ENCODE data around the gene MYT1. TPM values are rescaled to one million over a fixed set of nuclear protein-coding genes. Genes with fewer than 3 reads are reported as not detected.
"Not testable (repeated sequence)": the region's sequence is repeated elsewhere in the genome, so short reads cannot be mapped to it uniquely, and the experiment has no call there.

MYT1 gene
- total RNA-seq, 1 experiment from 2014 or later: 0.22 TPM

GRCh38 chr20:64116016-64116415 is 48.2 kb upstream of the MYT1 start:
- CTCF ChIA-PET: no interaction called here
- ATAC-seq: no peak
- no peak overlapping the region for H3K9ac ChIP-seq (ENCODE audit: low read length)

GRCh38 chr20:64116541-64117431 is 47.5 kb upstream of the MYT1 start:
- no peak overlapping the region for H3K4me2 ChIP-seq (ENCODE audit: low read length)
- no peaks in the 10 kb centered on the region for H3K79me2 ChIP-seq (ENCODE audit: low read length)
- no peak overlapping the region for H3K9ac ChIP-seq (ENCODE audit: low read length)
- H3F3A ChIP-seq (ENCODE audit: low read length, unreplicated experiment): no peaks in the 10 kb centered on the region
- no peak overlapping the region for H3K27ac ChIP-seq (ENCODE audit: low read length)
- CTCF ChIA-PET: no interaction called here
- no peaks in the 10 kb centered on the region for H3K9me3 ChIP-seq (ENCODE audit: low read length)
- H3K27me3 ChIP-seq (ENCODE audit: low read length): no peaks in the 10 kb centered on the region
- no peak overlapping the region for H3K4me3 ChIP-seq (ENCODE audit: low read length)
- ATAC-seq (no peak), DNase-seq (no peak)
- H3K9me2 ChIP-seq (replicated peaks; ENCODE audit: low read length): no peaks in the 10 kb centered on the region
- H3K4me1 ChIP-seq (ENCODE audit: insufficient read depth, low read length): no peaks in the 10 kb centered on the region; the same call in 1 of the 2 replicates
- TF ChIP-seq EZH2 (IDR thresholded peaks at IDR 0.05; ENCODE audit: low read length, unreplicated experiment) (no peak), CTCF (conservative IDR thresholded peaks at IDR 0.05; ENCODE audit: low read depth, low read length) (no peak), EZH2phosphoT487 (IDR thresholded peaks at IDR 0.05; ENCODE audit: borderline replicate concordance, low read length) (no peak)
- intact Hi-C loops (cut with micrococcal nuclease): no loop called here
- POLR2A ChIA-PET (ENCODE audit: unreplicated experiment): interaction anchor here (0.6 kb wide), 1 partner anchor 143 kb away, joined by 10 read pairs; no protein-coding TSS in a partner anchor
- H4K20me1 ChIP-seq (ENCODE audit: low read length): no peaks in the 10 kb centered on the region
- BruUV-seq (replicated peaks): no TSS peak
- H3K36me3 ChIP-seq (ENCODE audit: low read depth, low read length): no peaks in the 10 kb centered on the region
- no peak overlapping the region for H2AFZ ChIP-seq (ENCODE audit: low read length)

More at GRCh38 chr20:64116016-64116415, 48.2 kb upstream of the MYT1 start:
- DNase-seq: no peak
- Histone ChIP-seq H3K9me3 (ENCODE audit: low read length) (no peaks in the 10 kb centered on the region), H3K4me1 (ENCODE audit: insufficient read depth, low read length) (no peaks in the 10 kb centered on the region; the same call in 1 of the 2 replicates), H3K4me2 (ENCODE audit: low read length) (no peak overlapping the region), H3K36me3 (ENCODE audit: low read depth, low read length) (no peaks in the 10 kb centered on the region), H3K27me3 (ENCODE audit: low read length) (no peaks in the 10 kb centered on the region), H3K79me2 (ENCODE audit: low read length) (no peaks in the 10 kb centered on the region), H3K9me2 (replicated peaks; ENCODE audit: low read length) (no peaks in the 10 kb centered on the region), H3K4me3 (ENCODE audit: low read length) (no peak overlapping the region), H2AFZ (ENCODE audit: low read length) (no peak overlapping the region), H3F3A (ENCODE audit: low read length, unreplicated experiment) (no peaks in the 10 kb centered on the region), H4K20me1 (ENCODE audit: low read length) (no peaks in the 10 kb centered on the region), H3K27ac (ENCODE audit: low read length) (no peak overlapping the region)
- no peak for TF ChIP-seq EZH2phosphoT487 (IDR thresholded peaks at IDR 0.05; ENCODE audit: borderline replicate concordance, low read length)
- TF ChIP-seq CTCF (conservative IDR thresholded peaks at IDR 0.05; ENCODE audit: low read depth, low read length): no peak
- TF ChIP-seq EZH2 (IDR thresholded peaks at IDR 0.05; ENCODE audit: low read length, unreplicated experiment): no peak
- intact Hi-C loops (cut with micrococcal nuclease): no loop called here
- no TSS peak for BruUV-seq (replicated peaks)
- POLR2A ChIA-PET (ENCODE audit: unreplicated experiment): no interaction called here

- H3F3A ChIP-seq (ENCODE audit: low read length, unreplicated experiment); H3K4me2 ChIP-seq (ENCODE audit: low read length); BruUV-seq (replicated peaks); intact Hi-C loops (cut with micrococcal nuclease); H3K9ac ChIP-seq (ENCODE audit: low read length); ATAC-seq; H3K36me3 ChIP-seq (ENCODE audit: low read depth, low read length); H4K20me1 ChIP-seq (ENCODE audit: low read length); H3K27ac ChIP-seq (ENCODE audit: low read length); H3K79me2 ChIP-seq (ENCODE audit: low read length); H3K4me3 ChIP-seq (ENCODE audit: low read length); H3K9me2 ChIP-seq (replicated peaks; ENCODE audit: low read length); H3K9me3 ChIP-seq (ENCODE audit: low read length); CTCF ChIA-PET; H3K27me3 ChIP-seq (ENCODE audit: low read length); DNase-seq; H2AFZ ChIP-seq (ENCODE audit: low read length); H3K4me1 ChIP-seq (ENCODE audit: insufficient read depth, low read length): not testable (repeated sequence)
- POLR2A ChIA-PET (ENCODE audit: unreplicated experiment): interaction anchor here (0.6 kb wide), 1 partner anchor 144 kb away, joined by 10 read pairs; no protein-coding TSS in a partner anchor
Observed at GRCh38 chr20:64117432-64117777, 46.8 kb upstream of the MYT1 start.

Measured in PC-3 (cell line).